Stomach (tissue), 9 donors: ENCODE results near the gene TEX9. TPM values are rescaled to one million over a fixed set of nuclear protein-coding genes. Genes with fewer than 3 reads are reported as not detected.

ENCODE experiments used
- DNase-seq, 2 donors: peaks; one replicate each; pipeline versions ENCODE4 v3.0.0 to v3.0.0-alpha.2; 2013 to 2019
- H3K27ac ChIP-seq, 5 donors: fragments of 200-600 bp in 4 of 5; sonication (generic) in 4 of 5; one replicate each; pipeline ENCODE4 v1.5.1; 2013 to 2019; ENCODE audit warnings: mild to moderate bottlenecking in 1 of 5, moderate library complexity in 1 of 5
- H3K27me3 ChIP-seq, 3 donors: fragments of 200-600 bp; sonication (generic); one replicate each; pipeline ENCODE4 v1.5.1; 2017 to 2019; ENCODE audit warnings: mixed run types in 1 of 3
- H3K36me3 ChIP-seq, 4 donors: fragments of 200-600 bp; sonication (generic); 1 replicate in 3 of 4; 2 replicates in 1 of 4; pipeline ENCODE4 v1.5.1; 2016 to 2019
- H3K4me1 ChIP-seq, 4 donors: fragments of 200-600 bp; sonication (generic); one replicate each; pipeline ENCODE4 v1.5.1; 2016 to 2019
- H3K4me3 ChIP-seq, 4 donors: fragments of 200-600 bp; sonication (generic) in 3 of 4; one replicate each; pipeline ENCODE4 v1.5.1; 2016 to 2019; ENCODE audit warnings: mild to moderate bottlenecking in 1 of 4
- H3K9me3 ChIP-seq, 4 donors: fragments of 200-600 bp; sonication (generic); one replicate each; pipeline ENCODE4 v1.5.1; 2016 to 2019
- CTCF ChIP-seq, 7 experiments: fragments of 450-650 bp in 4 of 7; fragments of 200-600 bp in 3 of 7; sonication (generic) in 3 of 7; IDR thresholded peaks; one replicate each; pipeline ENCODE4 v1.5.1; 2016 to 2019; ENCODE audit warnings: antibody characterized with exemption in 7 of 7, control low read depth in 2 of 7, mild to moderate bottlenecking in 1 of 7
- EP300 ChIP-seq: sonication (generic); formaldehyde crosslinking; IDR thresholded peaks from one replicate; pipeline ENCODE4 v1.6.1; 2017; ENCODE audit warnings: antibody characterized with exemption
- POLR2A ChIP-seq, 4 donors: fragments of 450-650 bp; IDR thresholded peaks; one replicate each; pipeline ENCODE4 v1.6.1; 2016; ENCODE audit warnings: antibody characterized with exemption in 4 of 4, control low read depth in 2 of 4, mild to moderate bottlenecking in 1 of 4, moderate library complexity in 1 of 4
- POLR2AphosphoS5 ChIP-seq, 3 donors: sonication (generic); formaldehyde crosslinking; IDR thresholded peaks; one replicate each; pipeline ENCODE4 v1.6.1; 2016; ENCODE audit warnings: antibody characterized with exemption in 3 of 3
- WGBS, 5 donors: extraction: QIAGEN DNeasy Blood & Tissue Kit in 3 of 5; methylation state at CpG; one replicate each; pipeline versions ENCODE4 v1.1.5 to v1.1.7; 2013 to 2018; 5-methylcytosine and 5-hydroxymethylcytosine counted together
- intact Hi-C: fragments of 100-400 bp; cut with DNase I; formaldehyde crosslinking; loops from one replicate; pipeline ENCODE4 v1.15.1; 2023; ENCODE audit warnings: low total_unique reads
- polyA plus RNA-seq, 3 donors: library from polyadenylated mRNA; stranded (reverse); fragments of 200-250 nt; gene quantifications; one replicate each; pipeline ENCODE4 v1.2.3, GENCODE V29; 2013
- total RNA-seq, 5 donors: library from RNA; depleted of rRNA; stranded (reverse); fragments of >200 nt; gene quantifications; one replicate each; pipeline versions ENCODE4 v1.1.0 to v1.2.3, GENCODE V29; 2014 to 2016
- donor health status: healthy with polysubstance abuse.
- donor health status: Bipolar disorder and iron deficiency.
- donor health status: healthy.

The TEX9 gene
- total and polyA plus RNA-seq, 8 donors = 1.8 to 27.4 (median 5.4) TPM

DNA sequence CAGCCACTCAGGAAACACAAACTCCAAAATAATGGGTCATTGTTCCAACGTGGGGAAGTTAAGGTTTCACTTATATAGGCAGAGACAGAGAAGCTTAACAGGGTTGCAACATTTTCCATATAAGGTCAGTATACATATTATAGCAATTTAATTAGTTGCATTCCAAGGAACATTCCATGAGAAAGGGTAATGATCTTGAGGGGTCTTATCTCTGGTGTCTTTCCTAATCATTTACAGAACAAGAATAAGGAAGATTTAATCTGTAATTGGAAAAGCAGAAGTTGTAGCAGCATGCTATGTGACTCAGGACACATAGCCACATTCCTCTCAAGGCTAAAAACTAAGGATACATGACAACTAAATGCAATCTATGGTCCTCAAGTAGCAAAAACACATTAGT is 94.8 kb downstream of the TEX9 start:
- 29 to 40% (median 37%) methylated on average over 1 of the region's 1 CpG for WGBS, 5 donors

DNA sequence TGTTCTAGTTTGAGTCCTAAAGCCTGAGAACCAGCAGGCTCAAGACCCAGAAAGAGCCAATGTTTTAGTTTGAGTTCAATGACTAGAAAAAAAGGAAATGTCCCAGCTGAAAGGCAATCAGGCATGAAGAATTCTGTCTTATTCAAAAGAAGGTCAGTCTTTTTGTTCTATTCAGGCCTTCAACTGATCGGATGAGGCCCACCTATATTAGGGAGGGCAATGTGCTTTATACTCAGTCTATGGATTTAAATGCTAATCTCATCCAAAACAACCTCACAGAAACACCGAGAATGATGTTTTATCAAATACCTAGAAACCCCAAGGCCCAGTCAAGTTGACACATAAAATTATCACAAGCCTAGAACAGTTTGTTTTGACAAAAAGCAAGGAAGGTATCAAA is 95.7 kb downstream of the TEX9 start:
- intact Hi-C loops = no loop called here
- WGBS, 5 donors = 88 to 99% (median 95%) methylated on average over 2 of the region's 2 CpGs
- TF ChIP-seq CTCF (IDR thresholded peaks at IDR 0.05) (no peak), EP300 (no peak), POLR2A (IDR thresholded peaks at IDR 0.05) (no peak), POLR2AphosphoS5 (IDR thresholded peaks at IDR 0.05) (no peak)
- DNase-seq = no peak
- no peaks in the 10 kb centered on the region for H3K36me3 ChIP-seq
- no peak overlapping the region for H3K4me3 ChIP-seq
- H3K27ac ChIP-seq = no peak overlapping the region
- no peaks in the 10 kb centered on the region for H3K9me3 ChIP-seq
- H3K27me3 ChIP-seq = no peaks in the 10 kb centered on the region
- peaks cover 3 to 17% (median 15%) of the 10 kb centered on the region in 4 donors for H3K4me1 ChIP-seq

More for the DNA sequence above, 94.8 kb downstream of the TEX9 start:
- DNase-seq = no peak
- TF ChIP-seq POLR2AphosphoS5 (IDR thresholded peaks at IDR 0.05) = no peak
- TF ChIP-seq POLR2A (IDR thresholded peaks at IDR 0.05) = no peak
- TF ChIP-seq EP300 = no peak
- no peak for TF ChIP-seq CTCF (IDR thresholded peaks at IDR 0.05)
- intact Hi-C loops = no loop called here
- no peaks in the 10 kb centered on the region for H3K9me3 ChIP-seq
- H3K36me3 ChIP-seq = no peaks in the 10 kb centered on the region
- H3K4me1 ChIP-seq = peaks cover under 1 to 10% (median 9%) of the 10 kb centered on the region in 4 donors
- H3K27me3 ChIP-seq = no peaks in the 10 kb centered on the region
- H3K27ac ChIP-seq = no peak overlapping the region
- no peak overlapping the region for H3K4me3 ChIP-seq

DNA sequence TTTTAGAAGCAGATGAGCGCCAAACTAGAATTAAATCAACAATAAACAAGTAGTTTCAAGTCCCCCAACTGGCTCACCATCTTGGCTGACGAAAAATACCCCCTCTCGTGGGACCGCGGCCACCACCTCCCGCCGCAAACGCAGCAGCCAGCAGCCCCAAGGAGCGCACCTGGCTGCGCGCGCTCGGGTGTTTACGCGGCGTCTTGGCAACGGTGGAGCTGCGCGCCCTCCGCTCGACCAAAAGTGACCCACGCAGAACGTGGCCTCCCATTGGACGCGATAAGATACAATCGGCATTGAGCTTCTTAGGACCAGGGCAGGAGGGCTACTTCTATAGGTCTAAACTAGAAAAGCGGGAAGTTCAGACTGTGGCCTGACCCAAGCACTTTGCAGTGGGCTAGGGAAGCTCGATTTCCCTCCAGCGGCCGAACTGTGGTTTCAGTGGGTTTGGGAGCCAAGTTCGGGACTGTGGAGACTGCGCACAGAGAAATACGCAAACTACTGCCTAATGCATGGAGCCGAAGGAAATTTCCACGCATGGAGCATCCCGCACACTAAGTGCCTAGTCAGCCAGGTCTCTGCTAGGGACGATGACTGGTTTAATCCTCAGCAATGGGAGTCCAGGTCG is 99.8 kb downstream of the TEX9 start, which contains the start of gene MNS1:
MNS1 (minus strand) TSS at position 245 of the 628 bp plus-strand sequence; CDS start at position 80, 165 bp downstream.
- WGBS, 5 donors = 0 to 3% (median 2%) methylated on average over 26 to 38 of the region's 38 CpGs
- Histone ChIP-seq H3K4me3 (peak within 1 kb of the TSS; percentile 54 to 64 (median 58)), H3K4me1 (peaks cover 3 to 24% (median 15%) of the 10 kb centered on the region in 4 donors), H3K27me3 (no peaks in the 10 kb centered on the region), H3K27ac (peak within 1 kb of the TSS in 2 of 5 donors; percentile 8 to 64), H3K36me3 (no peaks in the 10 kb centered on the region), H3K9me3 (no peaks in the 10 kb centered on the region)
- TF ChIP-seq POLR2A (IDR thresholded peaks at IDR 0.05) (no peak), EP300 (no peak), CTCF (IDR thresholded peaks at IDR 0.05) (no peak), POLR2AphosphoS5 (IDR thresholded peaks at IDR 0.05) (peak in 2 of 3 donors; percentile 58 to 82)
- peak; percentile 92 to 99 for DNase-seq
- intact Hi-C loops = no loop called here

DNA sequence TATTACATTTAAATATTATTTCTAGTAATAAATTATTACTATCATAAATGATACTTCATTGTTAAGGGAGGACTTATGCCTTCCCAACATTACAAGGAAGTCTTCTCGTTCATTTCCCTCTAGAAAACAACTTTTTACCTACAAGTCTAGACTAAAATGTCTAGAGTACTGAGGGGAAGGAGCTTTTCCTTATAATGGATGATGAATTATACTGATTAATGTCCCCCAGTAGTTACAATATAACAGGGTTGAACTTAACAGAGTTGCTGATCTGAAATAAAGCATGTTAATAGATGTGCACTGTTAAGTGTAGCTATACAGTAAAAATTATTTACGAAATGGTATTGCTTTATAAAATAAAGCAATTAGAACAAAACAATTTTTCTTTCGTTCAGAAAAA is 102.4 kb downstream of the TEX9 start:
- Histone ChIP-seq H3K27ac (no peak overlapping the region), H3K4me3 (no peak overlapping the region), H3K36me3 (no peaks in the 10 kb centered on the region), H3K4me1 (peaks cover 3 to 24% (median 15%) of the 10 kb centered on the region in 4 donors), H3K27me3 (no peaks in the 10 kb centered on the region), H3K9me3 (no peaks in the 10 kb centered on the region)
- TF ChIP-seq POLR2A (IDR thresholded peaks at IDR 0.05) (no peak), POLR2AphosphoS5 (IDR thresholded peaks at IDR 0.05) (no peak), CTCF (IDR thresholded peaks at IDR 0.05) (no peak), EP300 (no peak)
- intact Hi-C loops = no loop called here
- no peak for DNase-seq
- WGBS, 5 donors = 51 to 59% (median 58%) methylated on average over 3 of the region's 3 CpGs
